ENCODE measurements around the gene EHBP1L1. TPM values are rescaled to one million over a fixed set of nuclear protein-coding genes. Genes with fewer than 3 reads are reported as not detected.
"Not testable (repeated sequence)": the region's sequence is repeated elsewhere in the genome, so short reads cannot be mapped to it uniquely, and the experiment has no call there.

The EHBP1L1 gene
- polyA plus RNA-seq, 4 donors, result 36.1 to 131 (median 62.4) TPM

DNA sequence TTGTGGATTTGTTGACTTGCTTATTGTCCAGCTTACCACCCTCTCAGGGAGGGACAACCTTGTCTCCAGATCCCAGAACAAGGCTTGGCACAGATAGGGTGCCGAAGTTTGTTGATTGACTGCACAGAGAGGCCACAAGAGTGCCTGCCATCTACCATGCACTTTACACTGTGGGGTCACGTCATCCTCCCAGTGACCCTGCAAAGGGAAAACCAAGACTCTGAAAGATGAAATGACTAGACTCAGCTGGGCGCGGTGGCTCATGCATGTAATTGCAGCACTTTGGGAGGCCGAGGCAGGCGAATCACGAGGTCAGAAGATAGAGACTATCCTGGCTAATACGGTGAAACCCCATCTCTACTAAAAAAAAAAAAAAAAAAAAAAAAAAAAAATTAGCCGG lies 13.1 kb upstream of the EHBP1L1 start:
- no peaks in the 10 kb centered on the region for H3K27me3 ChIP-seq (ENCODE audit: control insufficient read depth in 3 of 3, insufficient read depth in 3 of 3, low read length in 3 of 3)
- peaks cover 0 to 14% (median 0%) of the 10 kb centered on the region in 3 donors for H3K36me3 ChIP-seq (ENCODE audit: control insufficient read depth in 3 of 3, insufficient read depth in 2 of 3, low read depth in 1 of 3, low read length in 3 of 3)
- H3K27ac ChIP-seq (ENCODE audit: low read depth in 1 of 3, low read length in 2 of 3), result no peak overlapping the region
- WGBS, 3 donors, result 73 to 90% (median 82%) methylated on average over 8 to 9 of the region's 9 CpGs
- no peak overlapping the region for H3K4me3 ChIP-seq (ENCODE audit: low read depth in 1 of 3, low read length in 3 of 3)
- peaks cover 0 to 25% (median 2%) of the 10 kb centered on the region in 3 donors for H3K4me1 ChIP-seq (ENCODE audit: control insufficient read depth in 3 of 3, insufficient read depth in 2 of 3, low read depth in 1 of 3, low read length in 2 of 3)
- no peak for DNase-seq
- no peak for FAIRE-seq
- no peaks in the 10 kb centered on the region for H3K9me3 ChIP-seq (ENCODE audit: control insufficient read depth in 2 of 2, insufficient read depth in 1 of 2, low read depth in 1 of 2, low read length in 1 of 2)

DNA sequence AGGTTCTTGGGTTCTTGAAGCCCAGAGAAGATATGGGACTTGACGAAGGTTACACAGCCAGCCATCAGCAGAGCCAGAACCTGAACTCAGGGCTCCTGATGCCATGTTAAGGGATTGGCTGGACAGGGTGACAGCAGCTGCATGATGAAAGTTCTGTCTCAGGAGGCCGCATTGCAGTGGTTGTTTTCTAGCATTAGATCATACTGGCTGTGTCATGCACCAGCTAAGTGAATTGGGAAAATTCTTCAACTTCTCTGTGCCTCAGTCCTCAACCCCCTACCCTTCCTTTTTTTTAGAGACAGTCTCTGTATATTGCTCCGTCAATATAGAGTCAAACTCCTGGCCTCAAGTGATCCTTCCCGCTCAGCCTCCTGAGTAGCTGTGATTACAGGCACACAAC lies 12.3 kb upstream of the EHBP1L1 start:
- no peak for FAIRE-seq
- 91 to 98% (median 98%) methylated on average over 4 of the region's 4 CpGs for WGBS, 3 donors
- no peak overlapping the region for H3K4me3 ChIP-seq (ENCODE audit: low read depth in 1 of 3, low read length in 3 of 3)
- no peak for DNase-seq
- H3K9me3 ChIP-seq (ENCODE audit: control insufficient read depth in 2 of 2, insufficient read depth in 1 of 2, low read depth in 1 of 2, low read length in 1 of 2), result no peaks in the 10 kb centered on the region
- no peak overlapping the region for H3K27ac ChIP-seq (ENCODE audit: low read depth in 1 of 3, low read length in 2 of 3)
- H3K36me3 ChIP-seq (ENCODE audit: control insufficient read depth in 3 of 3, insufficient read depth in 2 of 3, low read depth in 1 of 3, low read length in 3 of 3), result peaks cover 0 to 22% (median 0%) of the 10 kb centered on the region in 3 donors
- H3K4me1 ChIP-seq (ENCODE audit: control insufficient read depth in 3 of 3, insufficient read depth in 2 of 3, low read depth in 1 of 3, low read length in 2 of 3), result peaks cover 0 to 25% (median 2%) of the 10 kb centered on the region in 3 donors
- no peaks in the 10 kb centered on the region for H3K27me3 ChIP-seq (ENCODE audit: control insufficient read depth in 3 of 3, insufficient read depth in 3 of 3, low read length in 3 of 3)

DNA sequence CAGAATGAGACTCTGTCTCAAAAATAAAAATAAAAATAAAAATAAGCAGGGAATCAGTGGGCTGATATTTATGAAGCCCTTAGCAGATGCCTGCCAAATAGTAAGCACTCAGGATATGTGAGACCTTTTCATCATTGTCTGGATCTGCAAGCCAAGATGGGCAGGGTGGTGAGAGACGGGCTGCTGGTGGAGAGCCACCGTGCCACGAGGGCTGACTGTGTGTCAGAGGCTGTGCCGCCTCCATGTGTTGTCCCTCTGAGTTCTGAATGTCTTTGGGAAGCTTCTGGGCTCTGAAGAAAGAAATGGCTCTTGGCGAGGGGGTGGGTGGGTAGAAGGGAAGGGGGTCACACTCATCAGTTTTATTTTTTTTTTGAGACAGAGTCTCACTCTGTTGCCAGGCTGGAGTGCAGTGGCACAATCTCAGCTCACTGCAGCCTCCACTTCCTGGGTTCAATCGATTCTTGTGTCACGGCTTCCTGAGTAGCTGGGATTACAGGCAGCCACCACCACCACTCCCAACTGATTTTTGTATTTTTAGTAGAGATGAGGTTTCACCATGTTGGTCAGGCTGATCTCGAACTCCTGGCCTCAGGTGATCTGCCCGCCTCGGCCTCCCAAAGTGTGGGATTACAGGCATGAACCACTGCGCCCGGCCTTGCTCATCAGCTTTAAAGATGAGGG lies 10.8 kb upstream of the EHBP1L1 start:
- not testable (repeated sequence) for DNase-seq; H3K9me3 ChIP-seq (ENCODE audit: control insufficient read depth in 2 of 2, insufficient read depth in 1 of 2, low read depth in 1 of 2, low read length in 1 of 2); H3K4me3 ChIP-seq (ENCODE audit: low read depth in 1 of 3, low read length in 3 of 3); H3K27me3 ChIP-seq (ENCODE audit: control insufficient read depth in 3 of 3, insufficient read depth in 3 of 3, low read length in 3 of 3); FAIRE-seq
- Histone ChIP-seq H3K36me3 (ENCODE audit: control insufficient read depth in 3 of 3, insufficient read depth in 2 of 3, low read depth in 1 of 3, low read length in 3 of 3) (peaks cover 0 to 21% (median 0%) of the 10 kb centered on the region in 3 donors), H3K4me1 (ENCODE audit: control insufficient read depth in 3 of 3, insufficient read depth in 2 of 3, low read depth in 1 of 3, low read length in 2 of 3) (peaks cover 0 to 19% (median 2%) of the 10 kb centered on the region in 3 donors), H3K27ac (ENCODE audit: low read depth in 1 of 3, low read length in 2 of 3) (peak overlapping the region in 2 of 3 donors; percentile 54 to 61)
- WGBS, 3 donors, result 82 to 87% (median 83%) methylated on average over 12 of the region's 12 CpGs

DNA sequence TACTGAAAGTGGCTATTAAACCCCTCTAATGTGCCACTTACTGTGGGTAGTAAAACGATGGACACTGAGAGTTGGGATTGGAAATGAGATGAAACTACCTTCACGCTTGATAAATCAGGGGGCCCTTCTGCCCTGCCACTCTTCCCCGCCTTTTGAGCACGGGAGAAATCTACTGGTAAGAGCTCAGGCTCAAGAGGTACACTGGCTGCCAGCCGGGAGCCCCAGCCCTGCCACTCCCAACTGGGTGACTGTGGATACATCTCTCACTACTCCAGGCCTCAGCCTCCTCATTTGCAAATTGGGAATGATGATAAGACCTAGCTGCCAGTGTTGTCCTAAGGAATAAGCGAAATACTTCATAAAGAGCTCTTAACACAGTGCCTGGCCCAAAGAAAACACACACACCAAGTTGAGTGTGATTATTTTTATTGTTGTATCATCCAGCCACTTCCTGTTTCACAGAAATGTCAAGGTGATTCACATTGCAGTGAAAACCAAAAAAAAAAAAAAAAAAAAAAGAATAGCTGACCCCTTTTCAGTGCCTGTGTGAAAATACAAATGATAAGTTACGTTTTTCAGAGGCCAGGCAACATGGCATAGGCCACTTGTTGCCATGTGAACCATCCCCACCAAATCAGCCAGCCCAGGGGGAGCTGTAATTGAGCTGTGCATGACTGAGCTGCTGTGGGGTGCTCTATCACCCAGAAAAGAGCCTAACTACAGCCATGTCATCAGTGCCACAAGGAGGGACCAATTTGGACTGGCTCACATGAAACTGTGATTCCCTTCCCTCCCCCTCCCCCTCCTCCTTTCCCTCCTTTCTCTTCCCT lies 10.0 kb upstream of the EHBP1L1 start:
- no peaks in the 10 kb centered on the region for H3K27me3 ChIP-seq (ENCODE audit: control insufficient read depth in 3 of 3, insufficient read depth in 3 of 3, low read length in 3 of 3)
- WGBS, 3 donors, result 67 to 71% (median 67%) methylated on average over 7 of the region's 7 CpGs
- H3K36me3 ChIP-seq (ENCODE audit: control insufficient read depth in 3 of 3, insufficient read depth in 2 of 3, low read depth in 1 of 3, low read length in 3 of 3), result peaks cover 0 to 21% (median 0%) of the 10 kb centered on the region in 3 donors
- FAIRE-seq, result no peak
- no peak for DNase-seq
- H3K27ac ChIP-seq (ENCODE audit: low read depth in 1 of 3, low read length in 2 of 3), result peak overlapping the region in 2 of 3 donors; percentile 54 to 61
- no peak overlapping the region for H3K4me3 ChIP-seq (ENCODE audit: low read depth in 1 of 3, low read length in 3 of 3)
- peaks cover 0 to 16% (median 2%) of the 10 kb centered on the region in 3 donors for H3K4me1 ChIP-seq (ENCODE audit: control insufficient read depth in 3 of 3, insufficient read depth in 2 of 3, low read depth in 1 of 3, low read length in 2 of 3)
- H3K9me3 ChIP-seq (ENCODE audit: control insufficient read depth in 2 of 2, insufficient read depth in 1 of 2, low read depth in 1 of 2, low read length in 1 of 2), result no peaks in the 10 kb centered on the region

DNA sequence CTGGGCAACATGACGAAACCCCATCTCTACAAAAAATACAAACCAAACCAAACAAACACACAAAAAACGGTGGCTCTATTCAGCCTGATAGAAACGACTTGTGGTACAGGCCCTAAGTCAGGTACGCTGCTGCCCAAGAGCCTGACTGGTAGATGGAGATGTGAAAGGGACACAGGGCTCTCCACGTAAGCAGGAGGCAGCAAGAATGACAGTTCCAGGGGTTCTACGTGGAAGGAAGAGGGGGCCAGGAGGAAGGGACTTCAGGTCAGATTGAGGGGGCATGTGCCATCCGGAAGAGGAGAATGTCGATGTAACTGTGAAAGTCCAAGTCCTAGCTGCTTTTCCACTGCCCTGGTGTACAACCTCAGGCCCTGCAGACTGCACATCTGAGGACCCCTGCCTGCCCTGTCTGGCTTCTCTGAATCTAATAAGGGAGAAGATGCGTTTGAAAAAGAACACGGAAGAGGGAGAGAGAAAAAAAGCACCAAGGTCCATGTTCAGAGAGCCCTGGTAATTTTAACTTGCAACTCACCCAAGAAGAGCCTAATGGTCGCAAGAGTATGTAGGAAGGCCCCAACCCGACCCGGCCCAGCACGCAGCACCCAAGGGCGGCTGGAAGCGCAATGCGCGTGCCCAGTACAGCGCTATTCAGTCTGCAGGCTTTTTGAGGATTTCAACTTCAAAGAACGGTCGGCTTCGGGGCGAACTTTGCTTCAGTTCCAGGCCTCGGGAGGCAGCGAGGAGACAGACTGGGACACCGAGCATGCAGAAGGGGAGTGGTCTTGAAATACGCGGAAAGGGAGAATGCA lies 6.5 kb upstream of the EHBP1L1 start:
- no peaks in the 10 kb centered on the region for H3K9me3 ChIP-seq (ENCODE audit: control insufficient read depth in 2 of 2, insufficient read depth in 1 of 2, low read depth in 1 of 2, low read length in 1 of 2)
- no peak for FAIRE-seq
- peak overlapping the region; percentile 93 to 97 (median 93) for H3K27ac ChIP-seq (ENCODE audit: low read depth in 1 of 3, low read length in 2 of 3)
- 3 to 6% (median 4%) methylated on average over 28 of the region's 28 CpGs for WGBS, 3 donors
- peak overlapping the region; percentile 43 to 86 (median 81) for H3K4me3 ChIP-seq (ENCODE audit: low read depth in 1 of 3, low read length in 3 of 3)
- H3K27me3 ChIP-seq (ENCODE audit: control insufficient read depth in 3 of 3, insufficient read depth in 3 of 3, low read length in 3 of 3), result no peaks in the 10 kb centered on the region
- H3K4me1 ChIP-seq (ENCODE audit: control insufficient read depth in 3 of 3, insufficient read depth in 2 of 3, low read depth in 1 of 3, low read length in 2 of 3), result peaks cover 0 to 34% (median 2%) of the 10 kb centered on the region in 3 donors
- peaks cover 0 to 34% (median 0%) of the 10 kb centered on the region in 3 donors for H3K36me3 ChIP-seq (ENCODE audit: control insufficient read depth in 3 of 3, insufficient read depth in 2 of 3, low read depth in 1 of 3, low read length in 3 of 3)
- DNase-seq, result no peak

DNA sequence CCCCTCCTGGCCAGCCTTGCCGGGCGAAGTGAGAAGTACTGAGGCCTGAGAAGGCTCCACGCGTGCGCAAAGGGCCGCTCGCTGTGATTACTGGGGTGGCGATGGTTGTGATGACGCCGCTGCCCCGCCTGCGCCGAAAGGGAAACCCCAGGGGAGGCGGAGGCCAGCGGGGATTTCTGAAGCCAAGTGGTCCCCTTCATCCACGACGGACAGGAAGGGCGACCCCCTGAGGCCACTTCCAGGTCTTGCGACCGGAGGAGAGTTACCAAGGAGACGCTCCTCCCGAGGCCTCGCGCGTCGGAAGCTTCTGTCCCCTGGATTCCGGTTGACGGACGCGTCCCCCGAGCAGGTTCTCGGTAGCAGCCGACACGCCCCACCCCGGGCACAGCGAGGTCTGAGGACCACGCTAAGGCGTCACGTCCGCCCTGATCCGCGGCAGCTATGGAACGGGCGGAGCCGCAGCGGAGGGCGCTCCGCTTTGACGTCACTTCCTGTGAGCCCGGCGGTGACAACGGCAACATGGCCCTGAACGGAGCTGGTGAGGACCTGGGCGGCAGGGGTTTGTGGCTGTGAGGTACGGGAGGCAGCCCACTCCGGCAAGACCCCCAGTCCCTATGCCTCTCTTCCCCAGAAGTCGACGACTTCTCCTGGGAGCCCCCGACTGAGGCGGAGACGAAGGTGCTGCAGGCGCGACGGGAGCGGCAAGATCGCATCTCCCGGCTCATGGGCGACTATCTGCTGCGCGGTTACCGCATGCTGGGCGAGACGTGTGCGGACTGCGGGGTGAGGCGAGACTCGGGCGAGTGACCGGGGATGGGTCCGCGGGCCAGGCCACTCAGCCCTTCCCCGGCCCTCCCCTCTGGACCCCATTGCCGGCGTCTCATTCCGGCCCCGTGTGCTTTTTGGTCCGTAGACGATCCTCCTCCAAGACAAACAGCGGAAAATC lies 5.6 kb upstream of the EHBP1L1 start, which contains the start of gene ZNRD2:
TSS of gene ZNRD2 (plus strand) at position 505 of the 946 bp plus-strand sequence. CDS start at position 520, 15 bp downstream.
- Histone ChIP-seq H3K27me3 (ENCODE audit: control insufficient read depth in 3 of 3, insufficient read depth in 3 of 3, low read length in 3 of 3) (no peaks in the 10 kb centered on the region), H3K4me3 (ENCODE audit: low read depth in 1 of 3, low read length in 3 of 3) (peak within 1 kb of the TSS; percentile 48 to 86 (median 81)), H3K9me3 (ENCODE audit: control insufficient read depth in 2 of 2, insufficient read depth in 1 of 2, low read depth in 1 of 2, low read length in 1 of 2) (no peaks in the 10 kb centered on the region), H3K27ac (ENCODE audit: low read depth in 1 of 3, low read length in 2 of 3) (peak within 1 kb of the TSS; percentile 93 to 97 (median 93)), H3K4me1 (ENCODE audit: control insufficient read depth in 3 of 3, insufficient read depth in 2 of 3, low read depth in 1 of 3, low read length in 2 of 3) (peaks cover 0 to 41% (median 2%) of the 10 kb centered on the region in 3 donors), H3K36me3 (ENCODE audit: control insufficient read depth in 3 of 3, insufficient read depth in 2 of 3, low read depth in 1 of 3, low read length in 3 of 3) (peaks cover 0 to 34% (median 0%) of the 10 kb centered on the region in 3 donors)
- DNase-seq (peak; percentile 97 to 99), FAIRE-seq (no peak)
- 0% methylated on average over 88 to 89 of the region's 89 CpGs for WGBS, 3 donors

DNA sequence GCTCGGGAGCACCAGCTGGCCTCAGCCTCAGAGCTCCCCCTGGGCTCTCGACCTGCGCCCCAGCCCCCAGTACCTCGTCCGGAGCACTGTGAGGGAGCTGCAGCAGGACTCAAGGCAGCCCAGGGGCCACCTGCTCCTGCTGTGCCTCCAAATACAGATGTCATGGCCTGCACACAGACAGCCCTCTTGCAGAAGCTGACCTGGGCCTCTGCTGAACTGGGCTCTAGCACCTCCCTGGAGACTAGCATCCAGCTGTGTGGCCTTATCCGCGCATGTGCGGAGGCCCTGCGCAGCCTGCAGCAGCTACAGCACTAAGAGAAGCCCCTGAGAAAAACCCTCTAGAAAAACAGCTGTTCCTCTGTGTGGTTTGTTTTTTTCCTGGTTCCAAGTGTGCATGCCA lies 4.4 kb upstream of the EHBP1L1 start:
- DNase-seq, result no peak
- peak overlapping the region in 2 of 3 donors; percentile 81 to 86 for H3K4me3 ChIP-seq (ENCODE audit: low read depth in 1 of 3, low read length in 3 of 3)
- no peaks in the 10 kb centered on the region for H3K27me3 ChIP-seq (ENCODE audit: control insufficient read depth in 3 of 3, insufficient read depth in 3 of 3, low read length in 3 of 3)
- 72 to 85% (median 83%) methylated on average over 9 of the region's 9 CpGs for WGBS, 3 donors
- FAIRE-seq, result no peak
- H3K36me3 ChIP-seq (ENCODE audit: control insufficient read depth in 3 of 3, insufficient read depth in 2 of 3, low read depth in 1 of 3, low read length in 3 of 3), result peaks cover 0 to 33% (median 0%) of the 10 kb centered on the region in 3 donors
- peak overlapping the region in 1 of 3 donors; percentile 97 for H3K27ac ChIP-seq (ENCODE audit: low read depth in 1 of 3, low read length in 2 of 3)
- peaks cover 0 to 48% (median 0%) of the 10 kb centered on the region in 3 donors for H3K4me1 ChIP-seq (ENCODE audit: control insufficient read depth in 3 of 3, insufficient read depth in 2 of 3, low read depth in 1 of 3, low read length in 2 of 3)
- no peaks in the 10 kb centered on the region for H3K9me3 ChIP-seq (ENCODE audit: control insufficient read depth in 2 of 2, insufficient read depth in 1 of 2, low read depth in 1 of 2, low read length in 1 of 2)
